ENCODE data around the gene CSNK2A2. TPM values are rescaled to one million over a fixed set of nuclear protein-coding genes. Genes with fewer than 3 reads are reported as not detected.

The CSNK2A2 gene
- total and polyA plus RNA-seq, 2 experiments from 2014 or later = 44.7 to 102 TPM

- TF ChIP-seq ZNF462 (CRISPR knock-in tag; IDR thresholded peaks at IDR 0.05) (no peak), STAT1 (IDR thresholded peaks at IDR 0.05; ENCODE audit: unreplicated experiment) (no peak), CREB1 (CRISPR knock-in tag; IDR thresholded peaks at IDR 0.05; ENCODE audit: low read depth) (no peak), ZNF114 (CRISPR knock-in tag; IDR thresholded peaks at IDR 0.05) (no peak), EZH2phosphoT487 (IDR thresholded peaks at IDR 0.05; ENCODE audit: unreplicated experiment) (no peak), ZNF331 (CRISPR knock-in tag; IDR thresholded peaks at IDR 0.05; ENCODE audit: low read depth) (no peak)
Observed at GRCh38 chr16:58176608-58177352, 21.1 kb downstream of the CSNK2A2 start (continued).

GRCh38 chr16:58170223-58170622, 27.7 kb downstream of the CSNK2A2 start:
- 0 out of 2 replicates have a peak, but pooled peaks cover under 1% of the 10 kb centered on the region for H3K79me2 ChIP-seq (replicated peaks; ENCODE audit: insufficient read depth)
- H3K9me2 ChIP-seq (ENCODE audit: insufficient read depth) = no peaks in the 10 kb centered on the region
- H2AFZ ChIP-seq = no peak overlapping the region
- ATAC-seq (no peak), DNase-seq (ENCODE audit: low spot score) (no peak)
- no peak overlapping the region for H3K4me2 ChIP-seq
- H3K4me3 ChIP-seq = no peak overlapping the region
- peaks cover under 1% of the 10 kb centered on the region; the same call in 1 of the 2 replicates for H4K20me1 ChIP-seq (replicated peaks; ENCODE audit: insufficient read depth)
- H3K4me3 Mint-ChIP-seq = no peak overlapping the region
- 0 out of 2 replicates have a peak, but pooled peaks cover 5% of the 10 kb centered on the region for H3F3A ChIP-seq (replicated peaks; ENCODE audit: low read depth)
- H3K27me3 ChIP-seq (ENCODE audit: insufficient read depth) = no peaks in the 10 kb centered on the region
- no peaks in the 10 kb centered on the region for H3K4me1 Mint-ChIP-seq
- H3K27ac Mint-ChIP-seq = no peak overlapping the region
- no peak overlapping the region for H3K27ac ChIP-seq (ENCODE audit: low read depth)
- no peaks in the 10 kb centered on the region for H3K4me1 ChIP-seq (ENCODE audit: insufficient read depth)
- H3K36me3 ChIP-seq (ENCODE audit: insufficient read depth) = peaks cover 53% of the 10 kb centered on the region
- H3K36me3 Mint-ChIP-seq (ENCODE audit: low read depth) = peaks cover 72% of the 10 kb centered on the region
- no peaks in the 10 kb centered on the region for H3K9me3 Mint-ChIP-seq
- no peaks in the 10 kb centered on the region for H3K27me3 Mint-ChIP-seq (ENCODE audit: insufficient read depth, low read depth, poor library complexity)
- TF ChIP-seq POLR2AphosphoS5 (IDR thresholded peaks at IDR 0.05; ENCODE audit: low read depth) (no peak), ZNF114 (CRISPR knock-in tag; IDR thresholded peaks at IDR 0.05) (no peak), EZH2phosphoT487 (IDR thresholded peaks at IDR 0.05; ENCODE audit: unreplicated experiment) (no peak), CREB1 (CRISPR knock-in tag; IDR thresholded peaks at IDR 0.05; ENCODE audit: low read depth) (no peak), REST (IDR thresholded peaks at IDR 0.05; ENCODE audit: unreplicated experiment) (no peak), CTCF (conservative IDR thresholded peaks at IDR 0.05; ENCODE audit: low read depth in 2 of 2) (no peak), STAT1 (IDR thresholded peaks at IDR 0.05; ENCODE audit: unreplicated experiment) (no peak)
